A172 (cell line): ENCODE results near the gene CCPG1. TPM values are rescaled to one million over a fixed set of nuclear protein-coding genes. Genes with fewer than 3 reads are reported as not detected.
"Not testable (repeated sequence)": the region's sequence is repeated elsewhere in the genome, so short reads cannot be mapped to it uniquely, and the experiment has no call there.

Experiments
- DNase-seq: peaks from one replicate; pipeline ENCODE4 v3.0.0-alpha.2; 2015; ENCODE audit warnings: low spot score
- total RNA-seq: library from RNA; depleted of rRNA; stranded (reverse); fragments of >200 nt; shearing (Covaris generic); gene quantifications from 2 replicates; pipeline ENCODE4 v1.2.3, GENCODE V29; 2014; rRNA removed

CCPG1 gene
- total RNA-seq = 61.1 and 91.3 TPM in 2 replicates

- DNase-seq = peak; percentile 89
Observed at GRCh38 chr15:55408012-55408928, at the start of gene CCPG1, which contains the start of gene PIERCE2. Gene CCPG1 (minus strand): TSS chr15:55408359. CDS start chr15:55389424, 18,935 bp downstream. Gene PIERCE2 (plus strand): TSS chr15:55408495. CDS start chr15:55408769, 274 bp downstream.

GRCh38 chr15:55457401-55458022 is 49.4 kb upstream of the CCPG1 start:
- no peak for DNase-seq

GRCh38 chr15:55447030-55447394 is 38.9 kb upstream of the CCPG1 start:
- DNase-seq = not testable (repeated sequence)

- not testable (repeated sequence) for DNase-seq
Observed at GRCh38 chr15:55446379-55447029, 38.3 kb upstream of the CCPG1 start.

- not testable (repeated sequence) for DNase-seq
Observed at GRCh38 chr15:55445936-55446335, 37.8 kb upstream of the CCPG1 start.

- not testable (repeated sequence) for DNase-seq
Observed at GRCh38 chr15:55443141-55443540, 35.0 kb upstream of the CCPG1 start.

- DNase-seq = peak; percentile 53
Observed at GRCh38 chr15:55434989-55435825, 27.0 kb upstream of the CCPG1 start.

- DNase-seq = no peak
Observed at GRCh38 chr15:55422089-55422488, 13.9 kb upstream of the CCPG1 start.

GRCh38 chr15:55420171-55420866 is 12.2 kb upstream of the CCPG1 start:
- no peak for DNase-seq

- not testable (repeated sequence) for DNase-seq
Observed at GRCh38 chr15:55417678-55418077, 9.5 kb upstream of the CCPG1 start.

GRCh38 chr15:55408976-55409375 is 817 bp upstream of the CCPG1 start:
- DNase-seq = not testable (repeated sequence)

GRCh38 chr15:55407498-55408011 is 604 bp downstream of the CCPG1 start:
- peak; percentile 22 for DNase-seq

- DNase-seq = peak; percentile 27
Observed at GRCh38 chr15:55403531-55403930, 4.6 kb downstream of the CCPG1 start.

- DNase-seq = no peak
Observed at GRCh38 chr15:55402707-55403106, 5.5 kb downstream of the CCPG1 start.

GRCh38 chr15:55401786-55402246 is 6.3 kb downstream of the CCPG1 start:
- no peak for DNase-seq

- DNase-seq = not testable (repeated sequence)
Observed at GRCh38 chr15:55400050-55400449, 8.1 kb downstream of the CCPG1 start.

- DNase-seq = no peak
Observed at GRCh38 chr15:55398243-55398642, 9.9 kb downstream of the CCPG1 start.

GRCh38 chr15:55394694-55395093 is 13.5 kb downstream of the CCPG1 start:
- no peak for DNase-seq

GRCh38 chr15:55389264-55389607 is 18.9 kb downstream of the CCPG1 start:
- no peak for DNase-seq

- DNase-seq = no peak
Observed at GRCh38 chr15:55387027-55387426, 21.1 kb downstream of the CCPG1 start.
